ENCODE data around the gene FAM174C.

The FAM174C gene

DNA sequence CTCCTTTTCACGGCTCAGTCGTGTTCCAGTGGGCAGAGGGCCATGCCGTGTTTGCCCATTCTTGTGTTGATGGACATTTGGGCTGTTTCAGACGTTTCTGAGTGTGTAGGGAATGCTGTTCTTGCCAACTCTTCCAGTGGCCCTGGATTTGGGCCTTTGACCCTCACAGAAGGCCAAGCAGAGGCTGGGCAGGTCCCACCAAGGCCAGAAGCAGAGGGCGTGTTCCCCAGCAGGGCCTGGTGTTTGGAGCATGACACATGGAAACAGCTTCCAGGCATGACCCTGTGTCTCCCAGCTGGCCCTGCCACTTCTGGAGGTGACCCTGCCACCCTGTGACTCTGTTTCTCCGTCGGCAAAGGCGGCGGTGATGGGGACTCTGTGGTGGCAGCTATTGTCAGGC lies 46.2 kb downstream of the FAM174C start:
- no peak for DNase-seq (ENCODE audit: low spot score)

DNA sequence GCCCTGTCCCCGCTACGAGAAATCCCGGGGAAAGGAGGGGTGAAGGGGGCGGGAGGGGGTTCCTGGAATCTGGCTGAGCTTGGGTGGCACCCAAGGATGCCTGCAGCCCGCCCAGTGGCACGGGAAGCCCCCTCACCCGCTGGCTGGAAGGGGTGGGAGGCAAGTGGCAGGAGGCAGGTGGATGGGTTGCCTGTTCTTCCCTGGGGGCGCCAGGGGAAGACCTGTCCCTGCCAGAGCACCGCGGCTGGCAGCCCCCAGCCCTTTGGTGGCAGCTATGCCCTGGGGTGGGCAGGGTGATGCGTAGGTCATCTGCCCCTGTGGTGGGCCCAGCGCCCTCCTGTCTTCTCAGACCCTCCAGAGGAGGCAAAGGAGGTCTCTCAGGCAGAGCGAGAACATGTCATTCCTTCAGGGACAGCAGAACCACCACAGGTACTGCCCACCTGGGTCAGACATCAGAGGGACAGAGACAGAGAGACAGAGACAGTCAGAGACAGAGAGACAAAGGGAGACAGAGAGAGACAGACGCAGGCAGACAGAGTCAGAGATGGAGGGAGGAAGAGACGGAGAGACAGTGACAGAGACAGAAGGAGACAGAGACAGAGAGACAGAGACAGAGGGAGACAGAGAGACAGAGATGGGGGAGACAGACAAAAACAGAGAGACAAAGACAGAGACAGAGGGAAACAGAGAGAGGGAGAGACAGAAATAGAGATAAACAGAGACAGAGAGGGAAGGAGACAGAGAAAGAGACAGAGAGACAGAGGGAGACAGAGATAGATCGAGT lies 47.1 kb downstream of the FAM174C start:
- DNase-seq (ENCODE audit: low spot score) = no peak

DNA sequence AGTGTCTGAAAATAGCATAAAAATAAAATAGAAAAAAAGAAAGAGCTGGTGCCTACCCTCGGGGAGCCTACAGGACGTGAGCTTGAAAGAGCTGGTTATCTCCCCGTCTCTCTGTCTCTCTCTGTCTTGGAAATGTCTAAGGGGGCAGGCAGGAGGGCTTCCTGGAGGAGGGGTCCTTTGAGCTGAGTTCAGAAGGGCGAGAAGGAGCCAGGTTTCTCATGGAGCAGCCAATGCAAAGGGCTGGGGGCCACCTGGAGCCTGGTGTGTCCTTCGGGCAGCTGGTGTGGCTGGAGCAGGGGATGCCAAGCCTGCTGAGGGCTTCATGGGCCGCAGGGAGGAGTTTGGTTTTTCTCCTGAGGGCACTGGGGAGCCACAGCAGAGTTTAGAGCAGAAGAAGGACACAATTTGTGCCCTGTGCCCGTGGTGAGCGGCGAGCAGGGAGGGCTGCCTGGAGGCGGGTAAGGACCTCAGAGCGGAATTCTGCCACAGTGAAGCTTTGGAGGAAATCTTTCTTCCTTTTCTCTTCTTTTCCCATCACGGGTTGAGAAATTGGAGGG lies 49.0 kb downstream of the FAM174C start:
- no peak for DNase-seq (ENCODE audit: low spot score)

DNA sequence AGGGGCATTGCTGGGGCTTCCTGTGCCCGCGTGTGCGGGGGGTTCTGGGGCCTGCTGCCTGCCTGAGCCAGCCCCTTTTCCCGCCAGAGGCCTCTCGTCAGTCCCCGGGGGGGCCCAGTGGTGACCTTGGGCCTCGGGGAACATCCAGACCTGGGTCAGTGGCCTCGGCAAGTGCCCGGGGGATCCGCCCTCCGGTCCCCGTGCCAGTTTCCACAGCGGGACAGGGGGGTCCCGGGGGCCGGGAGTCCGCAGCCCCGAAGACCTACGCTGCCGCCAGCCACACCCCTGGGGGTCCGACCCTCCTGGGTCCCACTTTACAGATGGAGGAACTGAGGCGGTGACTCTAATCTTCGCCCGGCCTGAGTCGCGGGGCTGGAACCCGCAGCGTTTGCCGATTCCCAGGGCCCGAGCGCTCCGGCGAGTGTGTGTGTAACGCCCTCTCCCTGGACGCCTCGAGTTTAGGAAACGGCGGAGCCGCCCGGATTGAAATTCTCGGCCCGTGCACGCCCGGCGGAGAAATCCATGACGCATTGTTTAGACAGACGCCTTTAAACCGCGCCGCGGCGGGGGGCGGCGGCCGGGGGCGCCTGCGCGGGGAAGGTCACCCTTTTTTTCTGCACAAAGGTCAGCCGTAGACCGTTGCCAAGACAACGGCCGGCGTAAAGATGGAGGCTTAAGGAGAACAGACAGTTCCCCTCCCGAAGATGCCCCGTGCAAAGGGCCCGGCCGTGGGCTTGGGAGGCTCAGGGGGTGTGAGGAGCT lies 49.7 kb downstream of the FAM174C start:
- DNase-seq (ENCODE audit: low spot score) = no peak

DNA sequence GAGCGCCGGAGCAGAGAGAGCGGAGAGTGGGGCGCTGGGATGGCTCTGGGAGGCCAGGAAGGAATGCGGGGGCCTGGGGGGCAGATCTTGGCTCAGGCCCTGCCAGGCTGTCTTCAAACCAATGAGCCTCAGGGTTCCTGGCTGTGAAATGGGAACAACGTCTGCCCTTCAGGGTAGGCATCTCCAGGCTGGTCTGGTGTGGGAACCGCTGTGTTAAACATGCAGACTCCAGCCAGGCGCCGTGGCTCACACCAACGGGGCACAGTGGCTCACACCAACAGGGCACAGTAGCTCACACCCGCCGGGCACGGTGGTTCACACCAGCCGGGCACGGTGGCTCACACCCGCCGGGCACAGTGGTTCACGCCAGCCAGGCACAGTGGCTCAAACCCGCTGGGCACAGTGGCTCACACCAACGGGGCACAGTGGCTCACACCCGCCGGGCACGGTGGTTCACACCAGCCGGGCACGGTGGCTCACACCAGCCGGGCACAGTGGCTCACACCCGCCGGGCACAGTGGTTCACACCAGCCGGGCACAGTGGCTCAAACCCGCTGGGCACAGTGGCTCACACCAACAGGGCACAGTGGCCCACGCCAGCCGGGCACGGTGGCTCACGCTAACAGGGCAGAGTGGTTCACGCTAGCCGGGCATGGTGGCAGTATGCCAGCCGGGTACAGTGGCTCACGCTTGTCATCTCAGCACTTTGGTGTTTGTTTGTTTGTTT lies 50.4 kb downstream of the FAM174C start:
- DNase-seq (ENCODE audit: low spot score) = no peak

DNA sequence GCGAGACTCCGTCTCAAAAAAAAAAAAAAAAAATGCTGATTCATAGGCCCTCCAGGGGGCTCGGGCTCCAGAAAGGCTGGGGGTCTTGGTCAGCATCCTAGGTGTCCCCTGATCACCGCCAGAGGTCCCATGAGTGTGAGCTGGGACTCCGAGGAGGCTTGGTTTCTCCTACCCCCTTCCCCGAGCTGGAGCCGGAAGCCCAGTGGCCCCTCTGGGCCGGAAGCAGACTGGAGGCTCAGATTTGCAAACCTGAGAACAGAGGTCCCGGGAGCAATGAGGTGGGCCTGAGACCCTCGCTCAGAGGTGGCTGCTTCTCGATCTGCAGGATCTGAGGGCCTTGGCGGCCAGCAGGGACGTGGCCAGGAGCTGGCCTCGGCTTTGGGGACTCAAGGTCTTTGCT lies 51.8 kb downstream of the FAM174C start:
- no peak for DNase-seq (ENCODE audit: low spot score)

Data from hematopoietic multipotent progenitor cell treated with erythropoietin and hydrocortisone succinate and interleukin-3 and kit ligand, for 15 days (in vitro differentiated cells).